C4-2B (cell line): Measurements from ENCODE around the gene MCFD2.

ENCODE experiments used
- CTCF ChIP-seq: fragments of 450-650 bp; conservative IDR thresholded peaks from 2 replicates; pipeline ENCODE4 v1.5.1; 2017; ENCODE audit warnings: mild to moderate bottlenecking
- ZFX ChIP-seq: fragments of 450-650 bp; IDR thresholded peaks from 2 replicates; pipeline ENCODE4 v1.6.1; 2017

- TF ChIP-seq CTCF (peak; percentile 30; the same call in 1 of the 2 replicates), ZFX (no peak)
Observed at GRCh38 chr2:46876741-46877384, 38.7 kb downstream of the MCFD2 start.
